ENCODE results near the gene PSMC3. TPM values are rescaled to one million over a fixed set of nuclear protein-coding genes. Genes with fewer than 3 reads are reported as not detected.
A peak's percentile ranks its signal among the peaks of the same experiment; 100 is the strongest.

PSMC3 gene
- total RNA-seq, 1 donor from 2014 or later, result 34.8 TPM

- intact Hi-C loops (cut with DNase I), result no loop called here
- Histone ChIP-seq H3K4me1 (peaks cover 4 to 8% of the 10 kb centered on the region in 2 donors), H3K36me3 (no peaks in the 10 kb centered on the region), H3K27me3 (no peaks in the 10 kb centered on the region), H3K27ac (peak overlapping the region in 1 of 2 donors; percentile 76), H3K4me3 (no peak overlapping the region), H3K9me3 (no peaks in the 10 kb centered on the region)
- TF ChIP-seq CTCF (IDR thresholded peaks at IDR 0.05), result no peak
- no peak for DNase-seq (ENCODE audit: low spot score in 2 of 2)
These were observed 30.3 kb downstream of the PSMC3 start for GRCh38 chr11:47396049-47396320.

DNA sequence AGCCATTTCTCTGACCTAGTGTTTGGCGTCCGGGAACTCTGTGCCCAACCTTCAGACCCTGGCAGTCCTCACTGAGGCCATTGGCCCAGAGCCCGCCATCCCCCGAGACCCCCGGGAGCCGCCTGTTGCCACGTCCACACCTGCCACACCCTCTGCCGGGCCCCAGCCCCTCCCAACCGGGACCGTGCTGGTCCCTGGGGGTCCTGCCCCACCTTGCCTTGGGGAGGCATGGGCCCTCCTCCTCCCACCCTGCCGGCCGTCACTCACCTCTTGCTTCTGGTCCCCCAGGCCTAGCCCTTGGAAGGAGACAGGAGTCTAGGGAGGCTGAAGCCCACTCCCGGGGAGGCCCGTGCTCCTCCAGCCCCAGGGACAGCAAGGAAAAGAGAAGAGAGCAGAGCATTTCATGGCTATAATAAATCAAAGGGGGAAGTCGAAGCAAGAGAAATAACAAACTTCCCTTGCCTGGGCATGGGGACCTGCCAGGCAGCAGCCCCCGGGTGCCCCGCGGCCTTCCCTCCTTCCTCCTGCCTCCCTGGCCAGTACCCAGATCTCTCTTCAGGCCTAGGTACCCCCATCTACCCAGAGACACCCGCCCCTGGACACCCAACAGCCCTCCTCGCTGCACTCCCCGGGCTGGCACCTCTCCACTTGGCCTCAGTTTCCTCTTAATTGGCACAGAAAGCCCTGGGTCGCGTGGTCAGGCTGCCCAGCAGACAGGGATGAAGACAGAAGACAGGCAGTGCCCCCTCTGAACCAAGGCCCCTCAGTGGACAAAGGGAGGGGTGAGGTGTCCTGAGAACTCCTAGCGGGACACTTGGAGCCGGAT, 30.8 kb downstream of the PSMC3 start:
- Histone ChIP-seq H3K4me3 (peak overlapping the region in 1 of 2 donors; percentile 11), H3K4me1 (peaks cover 0 to 4% of the 10 kb centered on the region in 2 donors), H3K9me3 (no peaks in the 10 kb centered on the region), H3K27me3 (no peaks in the 10 kb centered on the region), H3K27ac (peak overlapping the region; percentile 76 to 80), H3K36me3 (no peaks in the 10 kb centered on the region)
- no peak for TF ChIP-seq CTCF (IDR thresholded peaks at IDR 0.05)
- no peak for DNase-seq (ENCODE audit: low spot score in 2 of 2)
- intact Hi-C loops (cut with DNase I), result no loop called here

GRCh38 chr11:47394322-47395222, 31.7 kb downstream of the PSMC3 start:
- Histone ChIP-seq H3K27me3 (no peaks in the 10 kb centered on the region), H3K27ac (peak overlapping the region; percentile 76 to 80), H3K4me1 (no peaks in the 10 kb centered on the region), H3K9me3 (no peaks in the 10 kb centered on the region), H3K36me3 (no peaks in the 10 kb centered on the region), H3K4me3 (peak overlapping the region in 1 of 2 donors; percentile 11)
- DNase-seq (ENCODE audit: low spot score in 2 of 2), result peak in 1 of 2 donors; percentile 80
- no peak for TF ChIP-seq CTCF (IDR thresholded peaks at IDR 0.05)
- intact Hi-C loops (cut with DNase I), result no loop called here

GRCh38 chr11:47394050-47394321, 32.3 kb downstream of the PSMC3 start:
- DNase-seq (ENCODE audit: low spot score in 2 of 2), result no peak
- H3K36me3 ChIP-seq, result no peaks in the 10 kb centered on the region
- H3K27me3 ChIP-seq, result no peaks in the 10 kb centered on the region
- intact Hi-C loops (cut with DNase I), result no loop called here
- no peaks in the 10 kb centered on the region for H3K4me1 ChIP-seq
- no peak overlapping the region for H3K4me3 ChIP-seq
- H3K27ac ChIP-seq, result peak overlapping the region; percentile 76 to 80
- no peak for TF ChIP-seq CTCF (IDR thresholded peaks at IDR 0.05)
- H3K9me3 ChIP-seq, result no peaks in the 10 kb centered on the region

DNA sequence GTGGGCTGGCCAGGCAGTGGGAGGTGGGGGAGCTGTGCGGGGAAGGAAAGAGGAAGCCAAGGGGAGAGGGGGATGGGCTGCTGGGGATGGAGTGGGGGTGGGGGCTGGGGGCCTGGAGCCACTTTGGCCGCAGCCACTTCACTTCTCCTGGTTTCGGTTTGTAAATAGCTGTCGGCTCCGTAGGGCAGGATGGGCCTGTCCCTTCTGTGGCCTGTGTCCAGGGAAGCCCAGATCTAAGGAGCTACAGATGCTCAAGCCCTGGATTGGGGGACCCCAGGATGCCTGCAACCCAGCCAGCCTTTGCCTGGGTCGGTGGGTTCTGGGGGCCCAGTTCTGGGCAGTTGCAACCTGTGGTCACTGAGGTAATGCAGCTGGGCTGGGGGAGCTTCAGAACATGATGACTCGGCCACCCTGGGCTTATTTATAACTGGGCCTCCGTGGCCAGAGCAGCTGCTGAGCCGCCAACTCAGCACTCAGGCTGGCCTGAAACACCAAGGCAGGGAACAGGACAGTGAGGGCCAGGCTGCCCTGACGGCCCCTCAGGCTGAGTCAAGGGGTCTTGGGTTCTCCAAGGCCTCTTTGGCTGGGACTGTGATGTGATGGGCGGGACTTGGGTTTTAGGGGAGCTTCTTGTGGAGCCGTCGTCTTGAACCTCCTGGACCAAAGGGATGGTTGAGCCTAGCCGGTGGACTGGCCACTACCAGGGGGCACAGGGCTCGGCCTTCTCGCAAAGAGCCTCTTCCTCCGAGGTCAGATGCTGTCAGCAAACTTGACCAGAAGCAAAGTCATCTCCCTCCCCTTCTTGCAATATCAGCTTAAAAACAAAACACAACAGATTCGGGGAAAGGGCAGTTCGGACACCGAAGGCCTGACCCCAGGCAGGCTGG, 32.8 kb downstream of the PSMC3 start:
- intact Hi-C loops (cut with DNase I), result no loop called here
- Histone ChIP-seq H3K27ac (peak overlapping the region; percentile 76 to 80), H3K4me3 (no peak overlapping the region), H3K36me3 (no peaks in the 10 kb centered on the region), H3K9me3 (no peaks in the 10 kb centered on the region), H3K4me1 (no peaks in the 10 kb centered on the region), H3K27me3 (no peaks in the 10 kb centered on the region)
- TF ChIP-seq CTCF (IDR thresholded peaks at IDR 0.05), result no peak
- DNase-seq (ENCODE audit: low spot score in 2 of 2), result no peak
